ENCODE results near the gene KSR1.

GRCh38 chr17:27423651-27424050 lies 32.6 kb upstream of the KSR1 start:
- TF ChIP-seq, protein P1, sequence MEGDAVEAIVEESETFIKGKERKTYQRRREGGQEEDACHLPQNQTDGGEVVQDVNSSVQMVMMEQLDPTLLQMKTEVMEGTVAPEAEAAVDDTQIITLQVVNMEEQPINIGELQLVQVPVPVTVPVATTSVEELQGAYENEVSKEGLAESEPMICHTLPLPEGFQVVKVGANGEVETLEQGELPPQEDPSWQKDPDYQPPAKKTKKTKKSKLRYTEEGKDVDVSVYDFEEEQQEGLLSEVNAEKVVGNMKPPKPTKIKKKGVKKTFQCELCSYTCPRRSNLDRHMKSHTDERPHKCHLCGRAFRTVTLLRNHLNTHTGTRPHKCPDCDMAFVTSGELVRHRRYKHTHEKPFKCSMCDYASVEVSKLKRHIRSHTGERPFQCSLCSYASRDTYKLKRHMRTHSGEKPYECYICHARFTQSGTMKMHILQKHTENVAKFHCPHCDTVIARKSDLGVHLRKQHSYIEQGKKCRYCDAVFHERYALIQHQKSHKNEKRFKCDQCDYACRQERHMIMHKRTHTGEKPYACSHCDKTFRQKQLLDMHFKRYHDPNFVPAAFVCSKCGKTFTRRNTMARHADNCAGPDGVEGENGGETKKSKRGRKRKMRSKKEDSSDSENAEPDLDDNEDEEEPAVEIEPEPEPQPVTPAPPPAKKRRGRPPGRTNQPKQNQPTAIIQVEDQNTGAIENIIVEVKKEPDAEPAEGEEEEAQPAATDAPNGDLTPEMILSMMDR (IDR thresholded peaks at IDR 0.05), result no peak
- no peak for TF ChIP-seq POLR2A (IDR thresholded peaks at IDR 0.05)
